Measurements from ENCODE around the gene PSMB3.

- TF ChIP-seq CTCF (conservative IDR thresholded peaks at IDR 0.05) (no peak), ZFX (IDR thresholded peaks at IDR 0.05) (no peak)
Measured at GRCh38 chr17:38705803-38706504, 46.6 kb upstream of the PSMB3 start.

Measured in C4-2B (cell line).